GM18511 (cell line): ENCODE measurements around the gene SARS1.

Experiments used
- ATAC-seq: cut with Tn5 transposase; IDR thresholded peaks from one replicate; pipeline ENCODE4 v1.9.1; 2021; ENCODE audit warnings: mild to moderate bottlenecking, moderate library complexity; ENCODE audit not compliant: unreplicated experiment

SARS1 gene

GRCh38 chr1:109225308-109225707 lies 11.6 kb downstream of the SARS1 start:
- ATAC-seq: no peak

- no peak for ATAC-seq
Measured at GRCh38 chr1:109225711-109226445, 12.2 kb downstream of the SARS1 start.

GRCh38 chr1:109228167-109228566 lies 14.4 kb downstream of the SARS1 start:
- ATAC-seq: no peak

- ATAC-seq: no peak
Measured at GRCh38 chr1:109229531-109230127, 15.9 kb downstream of the SARS1 start.

GRCh38 chr1:109231066-109231465 lies 17.3 kb downstream of the SARS1 start:
- no peak for ATAC-seq

GRCh38 chr1:109235137-109235536 lies 21.4 kb downstream of the SARS1 start:
- no peak for ATAC-seq

GRCh38 chr1:109237512-109237911 lies 23.8 kb downstream of the SARS1 start:
- ATAC-seq: no peak

- no peak for ATAC-seq
Measured at GRCh38 chr1:109238382-109238781, 24.7 kb downstream of the SARS1 start.

- ATAC-seq: no peak
Measured at GRCh38 chr1:109239047-109239408, 25.3 kb downstream of the SARS1 start.

GRCh38 chr1:109239409-109240068 lies 25.8 kb downstream of the SARS1 start:
- ATAC-seq: no peak

GRCh38 chr1:109240158-109241152 lies 26.7 kb downstream of the SARS1 start:
- ATAC-seq: no peak

GRCh38 chr1:109241344-109241743 lies 27.6 kb downstream of the SARS1 start:
- ATAC-seq: no peak

GRCh38 chr1:109241841-109242345 lies 28.2 kb downstream of the SARS1 start:
- ATAC-seq: no peak

GRCh38 chr1:109242387-109242786 lies 28.7 kb downstream of the SARS1 start:
- no peak for ATAC-seq

GRCh38 chr1:109243221-109243620 lies 29.5 kb downstream of the SARS1 start:
- ATAC-seq: no peak

GRCh38 chr1:109243860-109244552 lies 30.3 kb downstream of the SARS1 start:
- ATAC-seq: no peak

- no peak for ATAC-seq
Measured at GRCh38 chr1:109246141-109246551, 32.4 kb downstream of the SARS1 start.

GRCh38 chr1:109247401-109248365 lies 34.0 kb downstream of the SARS1 start:
- no peak for ATAC-seq

GRCh38 chr1:109248444-109248796 lies 34.7 kb downstream of the SARS1 start:
- ATAC-seq: no peak
